ENCODE data around the gene EDC4. TPM values are rescaled to one million over a fixed set of nuclear protein-coding genes. Genes with fewer than 3 reads are reported as not detected.

The EDC4 gene
- total RNA-seq, 1 experiment from 2014 or later, result 85.3 TPM

- Histone ChIP-seq H3K27me3 (ENCODE audit: control insufficient read depth, insufficient read depth, low read length) (no peaks in the 10 kb centered on the region), H3K4me1 (ENCODE audit: control insufficient read depth, insufficient read depth, low read length) (peaks cover 17% of the 10 kb centered on the region), H3K9me3 (ENCODE audit: control insufficient read depth, insufficient read depth, low read depth, low read length) (no peaks in the 10 kb centered on the region), H3K4me3 (ENCODE audit: low read depth in 2 of 2, low read length in 2 of 2) (peak overlapping the region; percentile 85 to 87; a peak in 2 of 4 replicates), H3K36me3 (ENCODE audit: control insufficient read depth, insufficient read depth, low read length) (no peaks in the 10 kb centered on the region; the same call in none of the 2 replicates), H3K27ac (ENCODE audit: low read length) (peak overlapping the region; percentile 90)
- in situ Hi-C loops (cut with HindIII; ENCODE audit: low pct_unique_long_range_greater_than_20kb, low sequenced_read_pairs) (no loop called here), intact Hi-C loops (cut with micrococcal nuclease; ENCODE audit: unreplicated experiment) (no loop called here)
- POLR2A ChIA-PET, result no interaction called here
- DNase-seq (ENCODE audit: low read depth, low spot score) (no peak), ATAC-seq (peak; percentile 6; the same call in 1 of the 2 replicates)
- TF ChIP-seq POLR2AphosphoS5 (IDR thresholded peaks at IDR 0.05; ENCODE audit: low read depth, low read length), result no peak
- no peak for TF ChIP-seq TCF7L2 (IDR thresholded peaks at IDR 0.05; ENCODE audit: low read depth, low read length)
- TF ChIP-seq CTCF (IDR thresholded peaks at IDR 0.05), result no peak
- no peak for TF ChIP-seq SIN3A (IDR thresholded peaks at IDR 0.05; ENCODE audit: borderline replicate concordance, insufficient read depth, low read depth, low read length)
- TF ChIP-seq REST (IDR thresholded peaks at IDR 0.05; ENCODE audit: insufficient read depth in 1 of 2, low read depth in 2 of 2, low read length in 1 of 2), result no peak
- CTCF ChIA-PET, result interaction anchor here (1.0 kb wide), 1 partner anchor 10 kb away, joined by 9 read pairs; no protein-coding TSS in a partner anchor
- no TSS peak for BruUV-seq (replicated peaks)
Measured at GRCh38 chr16:67872131-67872630, 671 bp upstream of the EDC4 start.

GRCh38 chr16:67873435-67874370 lies 851 bp downstream of the EDC4 start:
- peak; percentile 14; the same call in 1 of the 2 replicates for ATAC-seq
- ChIA-PET POLR2A (no interaction called here), CTCF (no interaction called here)
- no TSS peak for BruUV-seq (replicated peaks)
- H3K36me3 ChIP-seq (ENCODE audit: control insufficient read depth, insufficient read depth, low read length), result no peaks in the 10 kb centered on the region; the same call in none of the 2 replicates
- H3K27me3 ChIP-seq (ENCODE audit: control insufficient read depth, insufficient read depth, low read length), result no peaks in the 10 kb centered on the region
- in situ Hi-C loops (cut with HindIII; ENCODE audit: low pct_unique_long_range_greater_than_20kb, low sequenced_read_pairs) (no loop called here), intact Hi-C loops (cut with micrococcal nuclease; ENCODE audit: unreplicated experiment) (no loop called here)
- H3K4me1 ChIP-seq (ENCODE audit: control insufficient read depth, insufficient read depth, low read length), result peaks cover 17% of the 10 kb centered on the region
- no peak for DNase-seq (ENCODE audit: low read depth, low spot score)
- H3K4me3 ChIP-seq (ENCODE audit: low read depth in 2 of 2, low read length in 2 of 2), result peak overlapping the region; percentile 85 to 87
- peak overlapping the region; percentile 90 for H3K27ac ChIP-seq (ENCODE audit: low read length)
- TF ChIP-seq TCF7L2 (IDR thresholded peaks at IDR 0.05; ENCODE audit: low read depth, low read length), result no peak
- TF ChIP-seq CTCF (IDR thresholded peaks at IDR 0.05), result no peak
- no peak for TF ChIP-seq SIN3A (IDR thresholded peaks at IDR 0.05; ENCODE audit: borderline replicate concordance, insufficient read depth, low read depth, low read length)
- no peak for TF ChIP-seq REST (IDR thresholded peaks at IDR 0.05; ENCODE audit: insufficient read depth in 1 of 2, low read depth in 2 of 2, low read length in 1 of 2)
- no peak for TF ChIP-seq POLR2AphosphoS5 (IDR thresholded peaks at IDR 0.05; ENCODE audit: low read depth, low read length)
- H3K9me3 ChIP-seq (ENCODE audit: control insufficient read depth, insufficient read depth, low read depth, low read length), result no peaks in the 10 kb centered on the region

All from Panc1 (cell line).